VCaP (cell line): Measurements from ENCODE around the gene CTDSP1.
A peak's percentile ranks its signal among the peaks of the same experiment; 100 is the strongest.

Experiments used
- H3K27ac ChIP-seq: fragments of 450-650 bp; 2 replicates; pipeline ENCODE4 v1.5.1; 2017
- TF ChIP-seq, protein P1 (sequence below): fragments of 450-650 bp; conservative IDR thresholded peaks from 2 replicates; pipeline ENCODE4 v1.5.1; 2017; ENCODE audit warnings: mild to moderate bottlenecking, moderate library complexity

Gene CTDSP1

DNA sequence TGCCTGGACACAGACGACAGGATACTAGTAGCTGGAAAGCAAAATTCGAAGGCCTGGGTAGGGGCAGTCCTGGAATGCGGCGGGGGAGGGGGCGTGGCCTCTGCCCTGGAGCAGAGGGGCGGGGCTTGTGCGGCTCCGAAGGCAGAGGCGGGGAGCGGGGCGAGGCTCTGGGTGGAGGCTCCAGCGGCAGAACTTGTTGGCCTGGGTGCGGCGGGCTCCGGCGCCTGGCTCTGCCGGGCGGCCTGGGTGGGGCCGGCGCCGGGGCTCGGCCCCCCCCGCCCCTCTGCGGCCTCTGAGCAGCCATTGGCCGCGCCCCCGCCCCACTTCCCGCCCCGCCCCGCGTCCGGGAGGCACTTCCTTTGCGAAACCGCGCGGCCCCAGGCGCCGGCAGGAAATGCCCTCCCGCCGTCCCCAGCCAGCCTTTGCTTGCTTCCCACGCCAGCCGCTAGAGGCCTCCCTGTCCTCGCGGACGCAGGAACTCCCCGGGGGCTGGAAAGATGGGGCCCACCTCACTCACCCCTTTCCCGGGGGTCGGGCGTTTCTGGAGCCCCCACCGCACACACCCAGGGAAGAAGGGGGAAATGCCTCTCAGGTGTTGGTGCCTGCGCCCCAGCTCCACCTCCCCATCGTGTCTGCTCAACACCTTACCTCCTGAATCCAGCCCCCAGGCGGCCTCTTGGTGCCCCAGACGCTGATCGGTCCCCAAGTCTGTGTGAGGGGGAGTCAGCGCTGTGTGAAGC lies 6.7 kb downstream of the CTDSP1 start:
- TF ChIP-seq, protein P1, sequence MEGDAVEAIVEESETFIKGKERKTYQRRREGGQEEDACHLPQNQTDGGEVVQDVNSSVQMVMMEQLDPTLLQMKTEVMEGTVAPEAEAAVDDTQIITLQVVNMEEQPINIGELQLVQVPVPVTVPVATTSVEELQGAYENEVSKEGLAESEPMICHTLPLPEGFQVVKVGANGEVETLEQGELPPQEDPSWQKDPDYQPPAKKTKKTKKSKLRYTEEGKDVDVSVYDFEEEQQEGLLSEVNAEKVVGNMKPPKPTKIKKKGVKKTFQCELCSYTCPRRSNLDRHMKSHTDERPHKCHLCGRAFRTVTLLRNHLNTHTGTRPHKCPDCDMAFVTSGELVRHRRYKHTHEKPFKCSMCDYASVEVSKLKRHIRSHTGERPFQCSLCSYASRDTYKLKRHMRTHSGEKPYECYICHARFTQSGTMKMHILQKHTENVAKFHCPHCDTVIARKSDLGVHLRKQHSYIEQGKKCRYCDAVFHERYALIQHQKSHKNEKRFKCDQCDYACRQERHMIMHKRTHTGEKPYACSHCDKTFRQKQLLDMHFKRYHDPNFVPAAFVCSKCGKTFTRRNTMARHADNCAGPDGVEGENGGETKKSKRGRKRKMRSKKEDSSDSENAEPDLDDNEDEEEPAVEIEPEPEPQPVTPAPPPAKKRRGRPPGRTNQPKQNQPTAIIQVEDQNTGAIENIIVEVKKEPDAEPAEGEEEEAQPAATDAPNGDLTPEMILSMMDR = peak; percentile 84
- H3K27ac ChIP-seq = peak overlapping the region; percentile 91

DNA sequence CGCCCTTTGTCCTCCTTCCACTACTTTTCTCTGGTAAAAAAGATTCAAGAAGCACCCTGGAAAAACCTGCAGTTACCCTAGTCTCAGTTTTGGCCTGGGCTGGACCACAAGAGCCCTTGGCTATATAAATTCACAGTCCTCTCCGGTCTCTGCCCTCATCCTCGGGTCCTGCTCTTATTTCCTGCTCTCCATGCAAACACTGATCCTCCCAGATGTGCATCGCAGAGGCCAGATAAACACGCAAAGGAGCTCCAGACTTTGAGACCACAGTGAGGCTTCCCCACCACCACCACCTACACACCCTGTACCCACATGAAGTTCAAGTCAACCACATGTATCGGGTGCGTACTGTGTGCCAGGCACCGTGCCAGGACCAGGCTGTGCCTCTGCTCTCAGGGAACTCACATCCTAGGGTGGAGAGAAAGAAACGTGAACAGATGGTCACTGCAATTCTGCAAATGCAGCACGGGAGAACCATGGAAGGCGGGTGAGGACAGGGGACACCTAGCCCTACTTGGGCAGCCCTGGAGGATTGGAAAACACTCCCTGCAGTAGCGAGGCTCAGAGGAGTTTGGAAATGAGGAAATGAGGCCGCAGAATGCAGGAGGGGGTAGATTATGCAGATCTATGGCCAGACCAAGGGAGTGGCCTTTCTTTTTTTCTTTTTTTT lies 7.4 kb downstream of the CTDSP1 start:
- peak overlapping the region; percentile 91 for H3K27ac ChIP-seq
- TF ChIP-seq, protein P1 = no peak

DNA sequence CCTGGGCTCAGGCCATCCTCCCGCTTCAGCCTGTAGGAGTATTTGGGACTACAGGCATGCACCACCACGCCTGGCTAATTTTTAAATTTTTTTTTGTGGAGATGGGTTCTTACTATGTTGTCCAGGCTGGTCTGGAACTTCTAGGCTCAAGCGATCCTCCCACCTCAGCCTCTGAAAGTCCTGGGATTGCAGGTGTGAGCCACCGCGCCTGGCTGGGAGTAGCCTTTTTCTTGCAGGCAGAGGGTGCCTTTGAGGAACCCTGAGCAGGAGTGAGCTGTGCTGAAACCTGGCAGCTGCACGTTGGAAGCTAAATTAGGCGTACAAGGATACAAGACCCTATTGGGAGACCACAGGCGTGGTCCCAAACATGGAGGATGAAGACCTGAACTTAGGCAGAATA lies 8.0 kb downstream of the CTDSP1 start:
- peak overlapping the region; percentile 91 for H3K27ac ChIP-seq
- TF ChIP-seq, protein P1 = no peak

DNA sequence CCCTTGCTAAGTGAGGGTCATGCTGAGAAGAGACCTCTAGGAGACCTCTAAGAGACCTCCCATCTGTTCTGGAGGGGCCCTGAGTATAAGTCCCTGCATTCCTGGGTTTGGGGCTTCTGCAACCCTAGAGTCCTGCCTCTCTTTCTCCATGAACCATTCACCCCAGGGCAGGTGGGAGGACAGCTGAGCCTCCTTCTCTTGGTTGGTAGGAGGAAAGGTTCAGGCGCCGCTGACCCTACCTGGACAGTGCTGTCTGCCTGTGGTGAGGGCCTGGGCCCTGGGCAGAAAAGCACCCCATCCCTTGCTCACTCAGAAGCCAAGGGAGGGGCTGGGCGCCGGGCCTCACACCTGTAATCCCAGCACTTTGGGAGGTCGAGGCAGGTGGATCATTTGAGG lies 18.7 kb downstream of the CTDSP1 start:
- TF ChIP-seq, protein P1 = no peak
- no peak overlapping the region for H3K27ac ChIP-seq

DNA sequence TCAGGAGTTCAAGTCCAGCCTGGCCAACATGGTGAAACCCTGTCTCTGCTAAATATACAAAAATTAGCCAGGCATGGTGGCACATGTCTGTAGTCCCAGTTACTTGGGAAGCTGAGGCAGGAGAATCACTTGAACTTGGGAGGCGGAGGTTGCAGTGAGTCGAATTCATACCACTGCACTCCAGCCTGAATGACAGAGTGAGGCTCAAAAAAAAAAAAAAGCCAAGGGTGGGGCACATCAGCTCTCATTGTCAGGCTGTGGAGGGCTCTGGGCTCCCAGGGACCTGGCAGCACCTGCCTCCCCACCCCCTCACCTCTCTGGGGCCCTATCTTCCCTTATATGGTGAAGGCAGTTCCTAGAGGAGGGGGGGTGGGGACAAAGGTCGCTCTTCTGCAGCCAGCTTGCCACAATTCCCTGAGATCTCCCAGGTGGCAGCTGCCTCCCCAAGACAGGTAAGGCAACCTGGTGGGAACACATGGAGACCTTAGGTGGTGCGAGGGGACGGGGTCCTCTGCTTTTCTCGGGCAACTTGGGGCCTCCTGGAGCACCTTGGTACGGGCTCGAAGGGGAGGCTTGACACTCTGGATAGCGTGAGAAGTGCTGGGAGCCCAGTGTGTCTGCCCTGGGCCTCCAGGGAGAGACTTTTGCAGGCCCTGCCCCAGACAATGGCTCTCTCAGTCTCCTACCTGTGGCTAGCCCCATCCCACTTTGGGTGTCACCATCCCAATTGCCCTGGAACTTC lies 19.2 kb downstream of the CTDSP1 start, which contains the start of gene VIL1:
Gene VIL1, plus strand, starts transcription at position 407 of the 742 bp plus-strand sequence. CDS start 4,656 bp downstream, outside the sequence.
- TF ChIP-seq, protein P1 = no peak
- H3K27ac ChIP-seq = no peak within 1 kb of the TSS

DNA sequence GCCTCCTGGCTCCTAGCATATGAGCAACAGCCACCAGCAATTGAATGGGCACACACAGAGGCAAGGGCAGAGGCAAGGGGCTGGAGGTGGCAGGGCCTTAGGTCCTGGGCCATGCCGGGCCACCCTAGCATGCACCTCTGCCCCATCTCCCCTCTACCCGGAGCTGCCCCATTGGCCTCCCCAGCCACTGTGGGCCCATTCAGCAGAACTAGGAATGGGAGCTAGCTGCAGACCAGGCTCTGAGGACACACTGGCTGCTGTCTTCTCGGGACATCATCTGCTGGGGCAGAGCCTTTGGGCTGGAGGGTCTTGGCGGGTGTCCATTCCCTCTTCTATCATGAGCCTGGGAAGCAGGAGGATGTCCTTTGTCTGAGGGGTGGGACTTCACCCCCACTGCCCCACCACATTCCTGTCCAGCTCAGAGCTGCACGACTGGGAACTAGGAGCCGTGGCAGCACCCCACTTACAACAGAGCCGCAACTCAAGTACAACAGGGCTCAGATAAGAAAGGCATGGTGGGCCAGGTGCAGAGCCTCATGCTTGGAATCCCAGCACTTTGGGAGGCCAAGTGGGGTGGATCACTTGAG lies 20.1 kb downstream of the CTDSP1 start:
- H3K27ac ChIP-seq = no peak overlapping the region
- TF ChIP-seq, protein P1 = no peak

DNA sequence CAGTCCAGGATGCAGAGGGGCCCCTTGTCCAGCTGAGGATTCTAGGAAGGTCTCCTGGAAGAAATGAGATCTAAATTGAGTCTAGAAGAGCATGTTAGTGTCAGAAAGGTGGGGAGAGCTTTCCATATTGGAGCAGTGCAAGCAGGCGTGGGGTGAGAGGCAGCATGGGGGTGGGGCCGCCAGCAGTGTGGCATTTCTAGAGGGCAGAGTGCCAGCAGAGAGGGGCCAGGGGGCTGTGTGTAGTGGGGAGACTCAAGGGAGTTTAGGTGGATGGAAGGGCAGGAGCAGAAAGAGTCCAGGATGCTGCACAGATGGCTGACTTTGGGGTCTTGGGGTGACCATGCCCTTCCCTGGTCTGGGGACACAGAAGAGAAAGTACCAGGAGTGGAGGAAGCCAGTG lies 21.4 kb downstream of the CTDSP1 start:
- no peak overlapping the region for H3K27ac ChIP-seq
- TF ChIP-seq, protein P1 = no peak
